K562 (cell line): Measurements from ENCODE around the gene HMOX2.

Experiments
- CHD7 ChIP-seq: fragments of 200-600 bp; sonication (generic); IDR thresholded peaks from one replicate; pipeline ENCODE4 v1.6.1; 2012; ENCODE audit warnings: mild to moderate bottlenecking, low read depth, low read length, inconsistent platforms
- E2F3 ChIP-seq: fragments of 250-450 bp; sonication (Bioruptor Pico); IDR thresholded peaks from 2 replicates; pipeline ENCODE4 v1.4.0; 2020; ENCODE audit warnings: mild to moderate bottlenecking
- POLR2A ChIP-seq: fragments of 450-650 bp; conservative IDR thresholded peaks from 2 replicates; pipeline ENCODE4 v1.6.1; 2016
- POLR2AphosphoS5 ChIP-seq: IDR thresholded peaks from 2 replicates; pipeline ENCODE4 v1.6.1; 2011; ENCODE audit warnings: mild to moderate bottlenecking, low read depth, low read length, moderate library complexity; ENCODE audit not compliant: control insufficient read depth, insufficient read depth
- POU5F1 ChIP-seq: fragments of 150-350 bp; IDR thresholded peaks from 2 replicates; pipeline ENCODE4 v1.6.1; 2014; ENCODE audit warnings: borderline replicate concordance, low read length, low read depth, mild to moderate bottlenecking; ENCODE audit not compliant: partially characterized antibody
- ZC3H11A ChIP-seq: IDR thresholded peaks from 2 replicates; pipeline ENCODE4 v1.6.1; 2012; ENCODE audit warnings: low read depth, low read length, improper control_type of control experiment
- ZNF785 ChIP-seq: fragments of 250-450 bp; sonication (Bioruptor Pico); IDR thresholded peaks from 2 replicates; pipeline ENCODE4 v1.4.0; 2020; ENCODE audit warnings: mild to moderate bottlenecking
- ZZZ3 ChIP-seq: fragments of 450-650 bp; IDR thresholded peaks from 2 replicates; pipeline ENCODE4 v1.6.1; 2016; ENCODE audit warnings: antibody characterized with exemption, mild to moderate bottlenecking, moderate library complexity

DNA sequence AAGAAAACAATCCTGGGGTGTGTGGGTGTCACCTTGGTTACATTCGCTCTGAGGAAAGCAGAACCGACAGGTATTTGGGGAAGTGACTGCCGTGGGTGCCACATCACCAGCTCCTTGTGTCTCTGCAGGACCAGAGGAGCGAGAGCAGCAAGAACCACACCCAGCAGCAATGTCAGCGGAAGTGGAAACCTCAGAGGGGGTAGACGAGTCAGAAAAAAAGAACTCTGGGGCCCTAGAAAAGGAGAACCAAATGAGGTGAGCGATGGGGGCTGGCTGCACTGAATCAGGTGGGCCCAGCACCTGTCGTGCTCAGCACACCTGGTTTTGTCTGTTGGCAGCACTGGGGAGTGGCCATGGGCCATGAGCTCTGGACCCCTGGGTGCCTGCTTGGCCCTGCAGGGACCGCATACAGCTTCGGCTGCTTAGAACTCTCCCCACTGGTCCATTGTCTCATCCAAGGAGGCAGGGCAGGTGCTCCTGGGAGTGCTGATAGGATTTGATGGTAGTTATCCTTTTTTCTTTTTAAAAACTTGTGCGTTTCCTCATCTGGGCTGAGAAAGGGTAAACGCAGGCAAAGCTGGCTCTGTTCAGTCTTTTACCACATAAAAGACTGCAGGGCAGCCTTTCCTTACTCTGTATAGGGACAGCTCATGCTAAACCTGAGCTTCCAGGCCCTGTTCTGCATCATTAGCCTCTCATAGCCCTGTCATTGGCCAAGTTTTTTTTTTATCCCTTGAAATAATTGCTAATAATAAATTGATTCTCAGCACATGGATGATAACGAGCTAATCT is 29.4 kb downstream of the HMOX2 start:
- TF ChIP-seq E2F3 (CRISPR knock-in tag), result no peak
- TF ChIP-seq POLR2A, result no peak
- no peak for TF ChIP-seq ZZZ3
- TF ChIP-seq ZNF785, result no peak
- TF ChIP-seq POU5F1, result no peak
- TF ChIP-seq CHD7, result no peak
- TF ChIP-seq ZC3H11A, result no peak
- no peak for TF ChIP-seq POLR2AphosphoS5
